ENCODE results near the gene TMEM221. TPM values are rescaled to one million over a fixed set of nuclear protein-coding genes. Genes with fewer than 3 reads are reported as not detected.

Gene TMEM221
- total RNA-seq, 5 donors from 2014 or later (not counting 1 experiment from before 2014, with no cell fraction given) = not detected

GRCh38 chr19:17484520-17485185 is 36.2 kb upstream of the TMEM221 start:
- 82% methylated on average over 4 of the region's 6 CpGs for WGBS (ENCODE audit: insufficient coverage)
- peaks cover 18 to 38% of the 10 kb centered on the region in 2 experiments for H3K4me1 ChIP-seq (ENCODE audit: control insufficient read depth in 1 of 2, extremely low read depth in 1 of 2, insufficient read depth in 2 of 2, low read length in 2 of 2)
- no peak overlapping the region for H3K4me3 ChIP-seq (ENCODE audit: control insufficient read depth in 1 of 2, extremely low read depth in 1 of 2, low read length in 1 of 2)
- Mint-ChIP-seq H3K9me3 (no peaks in the 10 kb centered on the region), H3K4me3 (no peak overlapping the region), H3K27ac (no peak overlapping the region), H3K36me3 (no peaks in the 10 kb centered on the region), H3K27me3 (no peaks in the 10 kb centered on the region), H3K4me1 (peaks cover 20 to 25% (median 24%) of the 10 kb centered on the region in 3 donors)
- no peaks in the 10 kb centered on the region for H3K36me3 ChIP-seq (ENCODE audit: control insufficient read depth in 2 of 2, extremely low read depth in 1 of 2, insufficient read depth in 1 of 2, low read length in 1 of 2)
- H3K9me3 ChIP-seq = no peaks in the 10 kb centered on the region
- ChIA-PET CTCF (no interaction called here), POLR2A (interaction anchor here in 1 of 2 donors (0.6 kb wide), 1 partner anchor 12 kb away, joined by 4 read pairs; no protein-coding TSS in a partner anchor)
- peaks cover 0 to 2% of the 10 kb centered on the region in 2 experiments for H3K27me3 ChIP-seq (replicated peaks in 1 of 2; ENCODE audit: control insufficient read depth in 2 of 2, extremely low read depth in 1 of 2, insufficient read depth in 2 of 2, low read length in 1 of 2)
- no peak for ATAC-seq (replicated peaks in 1 of 4)
- H3K27ac ChIP-seq (ENCODE audit: low read length) = no peak overlapping the region
- DNase-seq = no peak

- CTCF ChIA-PET = no interaction called here
These were observed 35.1 kb upstream of the TMEM221 start for GRCh38 chr19:17483605-17484002.

GRCh38 chr19:17482877-17483604 is 34.6 kb upstream of the TMEM221 start:
- Histone ChIP-seq H3K27me3 (replicated peaks in 1 of 2; ENCODE audit: control insufficient read depth in 2 of 2, extremely low read depth in 1 of 2, insufficient read depth in 2 of 2, low read length in 1 of 2) (peaks cover 0 to 2% of the 10 kb centered on the region in 2 experiments), H3K27ac (ENCODE audit: low read length) (no peak overlapping the region), H3K36me3 (ENCODE audit: control insufficient read depth in 2 of 2, extremely low read depth in 1 of 2, insufficient read depth in 1 of 2, low read length in 1 of 2) (no peaks in the 10 kb centered on the region), H3K4me1 (ENCODE audit: control insufficient read depth in 1 of 2, extremely low read depth in 1 of 2, insufficient read depth in 2 of 2, low read length in 2 of 2) (peaks cover 4 to 22% of the 10 kb centered on the region in 2 experiments), H3K9me3 (no peaks in the 10 kb centered on the region), H3K4me3 (ENCODE audit: control insufficient read depth in 1 of 2, extremely low read depth in 1 of 2, low read length in 1 of 2) (no peak overlapping the region)
- Mint-ChIP-seq H3K4me1 (peaks cover 6 to 9% (median 8%) of the 10 kb centered on the region in 3 donors), H3K27ac (no peak overlapping the region), H3K4me3 (no peak overlapping the region), H3K9me3 (no peaks in the 10 kb centered on the region), H3K27me3 (no peaks in the 10 kb centered on the region), H3K36me3 (no peaks in the 10 kb centered on the region)
- ChIA-PET CTCF (no interaction called here), POLR2A (no interaction called here)
- DNase-seq = no peak
- WGBS (ENCODE audit: insufficient coverage) = 76% methylated on average over 3 of the region's 3 CpGs
- ATAC-seq (replicated peaks in 1 of 4) = no peak

More at GRCh38 chr19:17483605-17484002, 35.1 kb upstream of the TMEM221 start:
- ATAC-seq (replicated peaks in 1 of 4) (no peak), DNase-seq (no peak)
- H3K9me3 Mint-ChIP-seq = no peaks in the 10 kb centered on the region
- peaks cover 9 to 27% of the 10 kb centered on the region in 2 experiments for H3K4me1 ChIP-seq (ENCODE audit: control insufficient read depth in 1 of 2, extremely low read depth in 1 of 2, insufficient read depth in 2 of 2, low read length in 2 of 2)
- no peak overlapping the region for H3K4me3 Mint-ChIP-seq
- H3K36me3 ChIP-seq (ENCODE audit: control insufficient read depth in 2 of 2, extremely low read depth in 1 of 2, insufficient read depth in 1 of 2, low read length in 1 of 2) = no peaks in the 10 kb centered on the region
- no peak overlapping the region for H3K4me3 ChIP-seq (ENCODE audit: control insufficient read depth in 1 of 2, extremely low read depth in 1 of 2, low read length in 1 of 2)
- no peaks in the 10 kb centered on the region for H3K36me3 Mint-ChIP-seq
- H3K27me3 Mint-ChIP-seq = no peaks in the 10 kb centered on the region
- 95% methylated on average over 10 of the region's 10 CpGs for WGBS (ENCODE audit: insufficient coverage)
- H3K4me1 Mint-ChIP-seq = peaks cover 12 to 14% (median 13%) of the 10 kb centered on the region in 3 donors
- H3K27ac Mint-ChIP-seq = no peak overlapping the region
- POLR2A ChIA-PET = no interaction called here
- no peaks in the 10 kb centered on the region for H3K9me3 ChIP-seq
- H3K27ac ChIP-seq (ENCODE audit: low read length) = no peak overlapping the region
- H3K27me3 ChIP-seq (replicated peaks in 1 of 2; ENCODE audit: control insufficient read depth in 2 of 2, extremely low read depth in 1 of 2, insufficient read depth in 2 of 2, low read length in 1 of 2) = peaks cover 0 to 2% of the 10 kb centered on the region in 2 experiments

- H3K27me3 Mint-ChIP-seq = no peaks in the 10 kb centered on the region
- no peak overlapping the region for H3K4me3 Mint-ChIP-seq
- ChIA-PET POLR2A (no interaction called here), CTCF (no interaction called here)
- peaks cover 0 to 2% of the 10 kb centered on the region in 2 experiments for H3K27me3 ChIP-seq (replicated peaks in 1 of 2; ENCODE audit: control insufficient read depth in 2 of 2, extremely low read depth in 1 of 2, insufficient read depth in 2 of 2, low read length in 1 of 2)
- H3K4me1 ChIP-seq (ENCODE audit: control insufficient read depth in 1 of 2, extremely low read depth in 1 of 2, insufficient read depth in 2 of 2, low read length in 2 of 2) = peaks cover 0 to 11% of the 10 kb centered on the region in 2 experiments
- H3K27ac ChIP-seq (ENCODE audit: low read length) = no peak overlapping the region
- H3K36me3 Mint-ChIP-seq = no peaks in the 10 kb centered on the region
- no peak overlapping the region for H3K4me3 ChIP-seq (ENCODE audit: control insufficient read depth in 1 of 2, extremely low read depth in 1 of 2, low read length in 1 of 2)
- H3K9me3 ChIP-seq = no peaks in the 10 kb centered on the region
- DNase-seq = no peak
- 90% methylated on average over 12 of the region's 13 CpGs for WGBS (ENCODE audit: insufficient coverage)
- no peaks in the 10 kb centered on the region for H3K36me3 ChIP-seq (ENCODE audit: control insufficient read depth in 2 of 2, extremely low read depth in 1 of 2, insufficient read depth in 1 of 2, low read length in 1 of 2)
- H3K9me3 Mint-ChIP-seq = no peaks in the 10 kb centered on the region
- H3K27ac Mint-ChIP-seq = no peak overlapping the region
- ATAC-seq (replicated peaks in 1 of 4) = no peak
- H3K4me1 Mint-ChIP-seq = peaks cover 0 to 2% (median 0%) of the 10 kb centered on the region in 3 donors
These were observed 33.5 kb upstream of the TMEM221 start for GRCh38 chr19:17481986-17482385.

GRCh38 chr19:17479325-17479791 is 30.9 kb upstream of the TMEM221 start:
- Mint-ChIP-seq H3K27me3 (no peaks in the 10 kb centered on the region), H3K9me3 (no peaks in the 10 kb centered on the region), H3K4me1 (peaks cover 0 to 2% (median 0%) of the 10 kb centered on the region in 3 donors), H3K36me3 (no peaks in the 10 kb centered on the region), H3K4me3 (no peak overlapping the region), H3K27ac (no peak overlapping the region)
- ChIA-PET CTCF (no interaction called here), POLR2A (no interaction called here)
- Histone ChIP-seq H3K27ac (ENCODE audit: low read length) (no peak overlapping the region), H3K4me3 (ENCODE audit: control insufficient read depth in 1 of 2, extremely low read depth in 1 of 2, low read length in 1 of 2) (no peak overlapping the region), H3K27me3 (replicated peaks in 1 of 2; ENCODE audit: control insufficient read depth in 2 of 2, extremely low read depth in 1 of 2, insufficient read depth in 2 of 2, low read length in 1 of 2) (peaks cover 0 to 2% of the 10 kb centered on the region in 2 experiments), H3K9me3 (no peaks in the 10 kb centered on the region), H3K36me3 (ENCODE audit: control insufficient read depth in 2 of 2, extremely low read depth in 1 of 2, insufficient read depth in 1 of 2, low read length in 1 of 2) (no peaks in the 10 kb centered on the region), H3K4me1 (ENCODE audit: control insufficient read depth in 1 of 2, extremely low read depth in 1 of 2, insufficient read depth in 2 of 2, low read length in 2 of 2) (no peaks in the 10 kb centered on the region)
- no peak for ATAC-seq (replicated peaks in 1 of 4)
- DNase-seq = no peak
- 86% methylated on average over 4 of the region's 6 CpGs for WGBS (ENCODE audit: insufficient coverage)

GRCh38 chr19:17475541-17476115 is 27.2 kb upstream of the TMEM221 start:
- Histone ChIP-seq H3K27ac (ENCODE audit: low read length) (no peak overlapping the region), H3K4me1 (ENCODE audit: control insufficient read depth in 1 of 2, extremely low read depth in 1 of 2, insufficient read depth in 2 of 2, low read length in 2 of 2) (peaks cover 0 to 11% of the 10 kb centered on the region in 2 experiments), H3K9me3 (no peaks in the 10 kb centered on the region), H3K4me3 (ENCODE audit: control insufficient read depth in 1 of 2, extremely low read depth in 1 of 2, low read length in 1 of 2) (no peak overlapping the region), H3K27me3 (replicated peaks in 1 of 2; ENCODE audit: control insufficient read depth in 2 of 2, extremely low read depth in 1 of 2, insufficient read depth in 2 of 2, low read length in 1 of 2) (no peaks in the 10 kb centered on the region), H3K36me3 (ENCODE audit: control insufficient read depth in 2 of 2, extremely low read depth in 1 of 2, insufficient read depth in 1 of 2, low read length in 1 of 2) (no peaks in the 10 kb centered on the region)
- H3K9me3 Mint-ChIP-seq = no peaks in the 10 kb centered on the region
- CTCF ChIA-PET = no interaction called here
- ATAC-seq (replicated peaks in 1 of 4) (no peak), DNase-seq (no peak)
- 86% methylated on average over 5 of the region's 10 CpGs for WGBS (ENCODE audit: insufficient coverage)
- no peaks in the 10 kb centered on the region for H3K27me3 Mint-ChIP-seq
- H3K4me1 Mint-ChIP-seq = peaks cover 7 to 18% (median 14%) of the 10 kb centered on the region in 3 donors
- H3K36me3 Mint-ChIP-seq = no peaks in the 10 kb centered on the region
- POLR2A ChIA-PET = no interaction called here
- H3K27ac Mint-ChIP-seq = no peak overlapping the region
- no peak overlapping the region for H3K4me3 Mint-ChIP-seq

Data from T-cell (primary cell).